Peyer's patch (tissue), 4 donors: ENCODE data around the gene SH3GLB1.

ENCODE experiments used
- POLR2A ChIP-seq, 2 donors: fragments of 450-650 bp; IDR thresholded peaks; one replicate each; pipeline ENCODE4 v1.5.1; 2017; ENCODE audit warnings: antibody characterized with exemption in 2 of 2, mild to moderate bottlenecking in 2 of 2, moderate library complexity in 2 of 2
- TF ChIP-seq, protein P1 (sequence below), 6 experiments: fragments of 450-650 bp in 4 of 6; fragments of 200-600 bp in 2 of 6; sonication (generic) in 1 of 6; IDR thresholded peaks; one replicate each; pipeline ENCODE4 v1.5.1; 2017 to 2019; ENCODE audit warnings: antibody characterized with exemption in 6 of 6, mild to moderate bottlenecking in 3 of 6, moderate library complexity in 1 of 6

DNA sequence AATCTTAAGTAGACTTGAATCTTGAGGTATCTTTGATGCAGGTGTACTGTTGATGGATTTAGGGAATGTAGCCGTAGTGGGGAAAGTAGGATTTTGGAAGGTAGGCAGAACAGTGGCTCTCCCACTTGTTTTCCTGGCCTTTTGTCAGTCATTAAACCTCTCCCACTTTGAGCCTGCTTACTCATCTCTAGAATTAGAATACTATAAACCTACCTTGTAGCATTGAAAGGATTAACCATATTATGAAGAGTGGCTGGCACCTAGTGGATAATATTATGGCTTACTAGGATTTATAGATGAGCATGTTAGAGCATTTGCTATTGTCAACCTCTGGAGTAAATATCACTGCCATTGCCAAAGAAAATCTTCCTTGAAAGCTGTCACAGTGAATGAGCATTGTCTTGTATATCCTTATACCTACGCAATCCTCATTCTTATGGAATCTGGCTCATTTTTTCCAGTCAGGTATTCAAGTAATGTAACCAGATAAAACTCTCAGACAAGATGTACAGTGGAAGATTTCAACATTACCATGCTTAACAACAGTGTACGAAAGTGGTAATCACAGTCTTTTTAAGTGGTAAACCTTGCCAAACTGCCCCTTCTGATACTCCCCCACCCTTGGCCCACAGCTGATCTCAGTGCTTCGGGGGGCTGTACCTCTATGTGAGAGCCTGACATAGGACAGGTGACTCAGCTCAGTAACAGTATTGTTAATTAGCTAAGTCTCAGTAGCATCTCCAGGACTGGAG is 44.4 kb downstream of the SH3GLB1 start:
- TF ChIP-seq, protein P1, sequence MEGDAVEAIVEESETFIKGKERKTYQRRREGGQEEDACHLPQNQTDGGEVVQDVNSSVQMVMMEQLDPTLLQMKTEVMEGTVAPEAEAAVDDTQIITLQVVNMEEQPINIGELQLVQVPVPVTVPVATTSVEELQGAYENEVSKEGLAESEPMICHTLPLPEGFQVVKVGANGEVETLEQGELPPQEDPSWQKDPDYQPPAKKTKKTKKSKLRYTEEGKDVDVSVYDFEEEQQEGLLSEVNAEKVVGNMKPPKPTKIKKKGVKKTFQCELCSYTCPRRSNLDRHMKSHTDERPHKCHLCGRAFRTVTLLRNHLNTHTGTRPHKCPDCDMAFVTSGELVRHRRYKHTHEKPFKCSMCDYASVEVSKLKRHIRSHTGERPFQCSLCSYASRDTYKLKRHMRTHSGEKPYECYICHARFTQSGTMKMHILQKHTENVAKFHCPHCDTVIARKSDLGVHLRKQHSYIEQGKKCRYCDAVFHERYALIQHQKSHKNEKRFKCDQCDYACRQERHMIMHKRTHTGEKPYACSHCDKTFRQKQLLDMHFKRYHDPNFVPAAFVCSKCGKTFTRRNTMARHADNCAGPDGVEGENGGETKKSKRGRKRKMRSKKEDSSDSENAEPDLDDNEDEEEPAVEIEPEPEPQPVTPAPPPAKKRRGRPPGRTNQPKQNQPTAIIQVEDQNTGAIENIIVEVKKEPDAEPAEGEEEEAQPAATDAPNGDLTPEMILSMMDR (IDR thresholded peaks at IDR 0.05): no peak
- no peak for TF ChIP-seq POLR2A (IDR thresholded peaks at IDR 0.05)
